Kidney (tissue), 14 donors: ENCODE data around the gene TAF9B. TPM values are rescaled to one million over a fixed set of nuclear protein-coding genes. Genes with fewer than 3 reads are reported as not detected.

ENCODE experiments used
- DNase-seq, 5 donors: peaks; one replicate each; pipeline ENCODE4 v3.0.0-alpha.2; 2013 to 2020
- FAIRE-seq: peaks from 2 replicates; lab custom pipeline; 2012; peaks lifted over from hg19 to GRCh38; lab: Jason Lieb, UNC
- H3K27ac ChIP-seq, 2 donors: one replicate each; pipeline ENCODE4 v1.7.0; 2013; ENCODE audit warnings: low read depth in 2 of 2, low read length in 2 of 2, inconsistent platforms in 1 of 2
- H3K27me3 ChIP-seq: one replicate; pipeline ENCODE4 v1.7.1; 2013; ENCODE audit warnings: low read length, inconsistent platforms; ENCODE audit not compliant: control insufficient read depth, insufficient read depth
- H3K36me3 ChIP-seq, 3 donors: one replicate each; pipeline versions ENCODE4 v1.7.0 to v1.7.1; 2013; ENCODE audit warnings: low read length in 3 of 3, control low read depth in 1 of 3, inconsistent platforms in 1 of 3; ENCODE audit not compliant: insufficient read depth in 3 of 3, control insufficient read depth in 2 of 3
- H3K4me1 ChIP-seq, 3 donors: one replicate each; pipeline versions ENCODE4 v1.7.0 to v1.7.1; 2013; ENCODE audit warnings: low read length in 3 of 3, inconsistent platforms in 1 of 3, low read depth in 1 of 3; ENCODE audit not compliant: control insufficient read depth in 2 of 3, insufficient read depth in 2 of 3
- H3K4me3 ChIP-seq, 3 donors: one replicate each; pipeline versions ENCODE4 v1.7.0 to v1.8.1; 2013; ENCODE audit warnings: low read length in 3 of 3, control low read depth in 1 of 3, inconsistent platforms in 1 of 3
- H3K9ac ChIP-seq, 3 donors: one replicate each; pipeline versions ENCODE4 v1.7.0 to v1.7.1; 2013; ENCODE audit warnings: low read length in 3 of 3, control low read depth in 1 of 3, inconsistent platforms in 1 of 3
- H3K9me3 ChIP-seq, 3 donors: one replicate each; pipeline versions ENCODE4 v1.7.0 to v1.7.1; 2013; ENCODE audit warnings: low read length in 3 of 3, control low read depth in 1 of 3, inconsistent platforms in 1 of 3; ENCODE audit not compliant: control insufficient read depth in 2 of 3, insufficient read depth in 1 of 3
- CTCF ChIP-seq: IDR thresholded peaks from 3 replicates; pipeline ENCODE4 v1.5.1; 2012; ENCODE audit warnings: mild to moderate bottlenecking, moderate library complexity, borderline replicate concordance; ENCODE audit not compliant: insufficient read depth; ENCODE audit errors: extremely low read depth
- intact Hi-C: fragments of 100-400 bp; cut with DNase I; formaldehyde crosslinking; loops from one replicate; pipeline ENCODE4 v1.11.1; 2022
- polyA plus RNA-seq: library from polyadenylated mRNA; stranded (reverse); fragments of 350-450 nt; fragmentation: Illumina TruSeq; extraction: RNeasy Lipid Tissue Mini Kit (QIAGEN cat#74804); gene quantifications from one replicate; pipeline ENCODE4 v1.2.3, GENCODE V29; 2014; ENCODE audit warnings: low read depth, low replicate concordance; ENCODE audit not compliant: insufficient read depth
- total RNA-seq: library from RNA; stranded (reverse); fragmentation: NEBNext Ultra II Directional; extraction: Animal tissue kit (Norgen Biotek cat#: 25700); gene quantifications from one replicate; pipeline ENCODE4 v1.2.1, GENCODE V29; 2021
- donor health status: control.
- donor health status: control.
- donor health status: control.
- donor health status: control.
- donor health status: control.
- donor health status: DM: yes; HTN: yes; CAD: no.
- donor health status: Normal renal cell carcinoma (clear cell type).

The TAF9B gene
- total and polyA plus RNA-seq, 2 donors from 2014 or later = 14.0 to 23.3 TPM

DNA sequence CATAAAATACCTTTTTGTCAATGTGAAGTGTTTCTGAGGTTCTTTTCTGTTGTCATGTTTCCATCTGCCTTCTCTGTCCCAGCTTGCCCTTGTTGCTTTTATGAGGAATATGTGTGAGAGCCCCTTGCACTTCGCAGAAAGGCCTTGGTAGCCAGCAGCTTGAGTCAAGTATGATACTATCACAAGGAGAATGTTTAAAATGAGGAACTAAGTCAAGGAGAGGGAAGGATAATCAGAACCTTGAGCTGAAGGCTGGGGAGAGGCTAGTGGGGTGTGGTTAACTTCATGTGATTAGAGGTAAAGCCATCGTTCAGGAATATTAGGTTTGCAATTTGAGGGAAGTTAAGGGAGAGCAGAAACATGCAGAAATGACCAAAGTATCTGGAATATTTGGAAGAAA, 22.7 kb downstream of the TAF9B start:
- Histone ChIP-seq H3K4me1 (no peaks in the 10 kb centered on the region), H3K27me3 (no peaks in the 10 kb centered on the region), H3K4me3 (no peak overlapping the region), H3K36me3 (peaks cover 5 to 56% (median 15%) of the 10 kb centered on the region in 3 donors), H3K9ac (no peak overlapping the region), H3K9me3 (no peaks in the 10 kb centered on the region), H3K27ac (no peak overlapping the region)
- FAIRE-seq (no peak), DNase-seq (no peak)
- intact Hi-C loops = no loop called here
- no peak for TF ChIP-seq CTCF

GRCh38 chrX:78116365-78116764, 23.1 kb downstream of the TAF9B start:
- H3K9ac ChIP-seq = no peak overlapping the region
- H3K4me3 ChIP-seq = no peak overlapping the region
- H3K9me3 ChIP-seq = no peaks in the 10 kb centered on the region
- H3K36me3 ChIP-seq = peaks cover 5 to 52% (median 15%) of the 10 kb centered on the region in 3 donors
- H3K27ac ChIP-seq = no peak overlapping the region
- DNase-seq (no peak), FAIRE-seq (no peak)
- H3K4me1 ChIP-seq = no peaks in the 10 kb centered on the region
- intact Hi-C loops = no loop called here
- TF ChIP-seq CTCF = no peak
- no peaks in the 10 kb centered on the region for H3K27me3 ChIP-seq

GRCh38 chrX:78111140-78111931, 28.1 kb downstream of the TAF9B start:
- intact Hi-C loops = no loop called here
- DNase-seq = no peak
- FAIRE-seq = no peak
- no peak for TF ChIP-seq CTCF
- Histone ChIP-seq H3K9ac (no peak overlapping the region), H3K4me1 (peaks cover 0 to 12% (median 12%) of the 10 kb centered on the region in 3 donors), H3K4me3 (no peak overlapping the region), H3K27ac (no peak overlapping the region), H3K9me3 (no peaks in the 10 kb centered on the region), H3K36me3 (peaks cover 2 to 28% (median 5%) of the 10 kb centered on the region in 3 donors), H3K27me3 (no peaks in the 10 kb centered on the region)
